Measurements from ENCODE around the gene FAM174B.
A peak's percentile ranks its signal among the peaks of the same experiment; 100 is the strongest.

The FAM174B gene

GRCh38 chr15:92664178-92664900 lies 8.8 kb upstream of the FAM174B start:
- no peak for DNase-seq

DNA sequence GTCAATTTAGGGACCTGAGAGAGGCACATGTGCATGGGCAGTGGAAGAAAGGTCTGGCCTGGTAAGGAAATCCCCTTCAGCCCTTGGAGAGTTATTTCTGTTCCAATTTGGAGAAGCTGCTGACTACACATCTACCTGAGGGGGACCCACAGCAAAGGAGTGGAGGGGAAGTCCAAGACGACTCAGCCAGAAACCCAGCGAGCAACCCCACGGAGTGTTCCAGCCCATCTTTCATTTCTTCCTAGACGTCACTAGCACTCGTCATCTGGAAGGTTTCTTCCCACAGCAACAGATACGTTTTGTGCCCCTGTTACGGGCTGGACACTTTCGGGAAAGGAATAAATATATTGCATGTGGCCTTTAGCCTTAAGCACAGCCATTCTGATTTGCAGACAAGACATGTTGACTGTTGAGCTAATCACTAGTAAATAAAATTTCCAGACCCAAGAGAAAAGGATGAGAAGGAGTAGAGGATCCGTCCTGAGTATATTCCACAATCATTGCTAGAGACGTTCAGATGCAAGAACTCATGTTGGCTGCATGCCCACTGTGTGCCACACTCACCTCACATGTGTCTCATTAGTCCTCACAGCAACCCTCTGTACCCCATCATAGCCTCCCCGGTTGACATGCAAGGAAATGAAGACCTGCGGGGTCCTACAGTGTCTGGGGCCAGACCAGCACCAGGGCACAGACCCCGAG lies 7.8 kb upstream of the FAM174B start:
- no peak for DNase-seq

GRCh38 chr15:92662762-92663161 lies 7.2 kb upstream of the FAM174B start:
- DNase-seq, result no peak

DNA sequence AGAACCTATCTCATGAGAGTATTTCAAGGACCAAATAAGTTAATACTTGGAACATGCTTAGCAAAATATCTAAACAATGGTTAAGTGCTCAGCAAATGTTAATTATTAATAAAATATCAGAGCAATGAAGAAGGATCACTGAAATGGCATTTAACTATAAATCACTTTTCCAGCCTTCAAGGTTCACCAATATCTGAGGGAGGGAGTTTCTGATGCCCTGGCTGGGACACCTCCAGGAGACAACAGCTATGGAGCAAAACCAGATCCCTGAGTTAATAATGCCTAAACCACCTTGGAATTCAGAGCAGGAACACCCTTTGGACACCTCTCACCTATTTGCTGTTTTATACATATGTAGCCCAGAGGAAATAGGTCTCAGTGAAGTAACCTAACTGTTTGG lies 6.4 kb upstream of the FAM174B start:
- DNase-seq, result no peak

- DNase-seq, result no peak
Measured at GRCh38 chr15:92661069-92661468, 5.5 kb upstream of the FAM174B start.

DNA sequence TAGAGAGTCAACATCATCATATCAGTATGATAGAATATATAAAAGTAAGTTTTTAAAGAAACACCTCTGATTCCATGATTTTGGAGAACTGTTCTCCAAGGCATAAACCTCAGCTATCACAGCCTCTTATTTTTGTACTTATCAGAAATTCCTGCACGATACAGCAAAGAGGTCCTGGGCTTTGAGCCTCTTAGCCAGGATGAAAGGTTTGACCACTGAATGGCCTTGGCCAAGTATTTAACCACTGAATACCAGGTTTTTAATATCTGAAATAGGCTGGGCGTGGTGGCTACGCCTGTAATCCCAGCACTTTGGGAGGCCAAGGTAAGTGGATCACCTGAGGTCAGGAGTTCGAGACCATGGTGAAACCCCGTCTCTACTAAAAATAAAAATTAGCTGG lies 1.9 kb upstream of the FAM174B start:
- no peak for DNase-seq

DNA sequence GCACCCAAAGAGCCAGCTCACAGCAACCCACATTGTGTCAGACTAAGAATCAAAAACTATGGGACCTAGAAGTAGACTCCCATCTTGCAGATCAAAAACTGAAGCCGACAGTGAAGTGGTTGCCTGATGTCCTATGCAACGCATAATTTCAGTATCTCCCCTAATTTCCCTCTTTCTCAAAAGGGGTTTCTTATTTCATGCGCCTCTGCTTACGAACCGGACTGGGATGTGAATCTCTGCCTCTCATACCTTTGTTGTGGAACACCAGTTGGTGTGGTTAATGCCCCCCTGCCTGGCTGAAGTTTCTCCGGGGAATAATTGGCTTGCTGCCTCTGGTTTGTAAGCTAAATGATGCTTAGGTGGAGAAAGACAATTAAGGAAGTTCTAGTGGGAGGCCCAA lies 514 bp upstream of the FAM174B start:
- DNase-seq, result no peak

- no peak for DNase-seq
Measured at GRCh38 chr15:92654662-92655061, 913 bp downstream of the FAM174B start.

GRCh38 chr15:92653836-92654539 lies 1.6 kb downstream of the FAM174B start:
- peak; percentile 49 for DNase-seq

GRCh38 chr15:92653366-92653765 lies 2.2 kb downstream of the FAM174B start:
- no peak for DNase-seq

- DNase-seq, result no peak
Measured at GRCh38 chr15:92652576-92652966, 3.0 kb downstream of the FAM174B start.

DNA sequence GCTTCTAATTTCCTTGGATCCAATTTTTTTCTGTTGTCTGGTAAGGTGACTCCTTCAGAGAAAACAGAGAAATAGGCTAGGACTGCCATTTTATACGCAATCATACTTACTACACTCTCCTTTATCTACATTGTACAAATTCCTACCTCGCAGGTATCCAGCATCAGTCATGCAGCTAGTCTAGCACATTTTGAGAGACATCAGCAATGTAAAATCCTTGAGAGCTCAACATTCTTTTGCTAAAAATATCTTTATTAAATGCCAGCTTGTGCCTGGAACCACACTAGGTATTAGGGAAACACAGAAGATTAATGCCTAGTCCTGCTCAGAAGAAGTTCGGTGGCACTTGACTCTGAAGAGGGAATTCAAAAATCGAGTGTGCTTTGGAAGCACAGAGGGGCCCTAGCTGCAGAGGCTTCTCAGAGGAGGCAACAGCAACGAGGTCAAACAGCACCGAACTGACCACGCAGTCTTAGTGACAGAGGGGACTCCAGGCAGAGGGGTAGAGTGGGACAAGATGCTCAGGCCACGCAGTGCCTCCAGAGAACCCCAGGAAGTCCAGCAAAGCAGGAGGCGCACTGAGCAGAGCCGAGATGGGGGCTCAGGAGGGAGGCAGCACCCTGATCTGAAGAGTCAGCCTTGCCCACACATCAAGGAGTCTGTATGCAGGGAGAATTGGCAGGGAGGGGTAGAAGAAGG lies 3.5 kb downstream of the FAM174B start:
- no peak for DNase-seq

DNA sequence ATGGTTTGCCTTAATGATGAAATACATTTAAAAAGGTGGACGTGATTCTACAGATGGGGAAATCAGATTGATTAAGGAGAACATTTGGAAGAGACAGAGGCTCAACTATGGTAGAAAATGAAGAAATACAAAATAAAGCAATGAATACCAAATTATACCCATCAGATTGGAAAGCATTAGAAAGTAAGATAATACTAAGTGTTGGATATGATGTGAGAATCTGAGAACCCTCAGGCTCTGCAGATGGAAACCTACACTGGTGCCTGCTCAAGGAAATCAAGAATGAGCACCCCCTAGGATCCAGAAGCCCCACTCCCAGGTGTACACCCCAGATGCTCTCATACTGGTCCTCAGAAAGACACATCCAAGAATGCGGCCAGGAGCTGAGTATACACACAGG lies 4.6 kb downstream of the FAM174B start:
- no peak for DNase-seq

- DNase-seq, result no peak
Measured at GRCh38 chr15:92650256-92650655, 5.3 kb downstream of the FAM174B start.

GRCh38 chr15:92648190-92648875 lies 7.2 kb downstream of the FAM174B start:
- DNase-seq, result no peak

- no peak for DNase-seq
Measured at GRCh38 chr15:92647467-92648163, 8.0 kb downstream of the FAM174B start.

- no peak for DNase-seq
Measured at GRCh38 chr15:92646216-92646615, 9.4 kb downstream of the FAM174B start.

GRCh38 chr15:92645731-92646130 lies 9.8 kb downstream of the FAM174B start:
- DNase-seq, result no peak

GRCh38 chr15:92645051-92645631 lies 10.4 kb downstream of the FAM174B start:
- no peak for DNase-seq

DNA sequence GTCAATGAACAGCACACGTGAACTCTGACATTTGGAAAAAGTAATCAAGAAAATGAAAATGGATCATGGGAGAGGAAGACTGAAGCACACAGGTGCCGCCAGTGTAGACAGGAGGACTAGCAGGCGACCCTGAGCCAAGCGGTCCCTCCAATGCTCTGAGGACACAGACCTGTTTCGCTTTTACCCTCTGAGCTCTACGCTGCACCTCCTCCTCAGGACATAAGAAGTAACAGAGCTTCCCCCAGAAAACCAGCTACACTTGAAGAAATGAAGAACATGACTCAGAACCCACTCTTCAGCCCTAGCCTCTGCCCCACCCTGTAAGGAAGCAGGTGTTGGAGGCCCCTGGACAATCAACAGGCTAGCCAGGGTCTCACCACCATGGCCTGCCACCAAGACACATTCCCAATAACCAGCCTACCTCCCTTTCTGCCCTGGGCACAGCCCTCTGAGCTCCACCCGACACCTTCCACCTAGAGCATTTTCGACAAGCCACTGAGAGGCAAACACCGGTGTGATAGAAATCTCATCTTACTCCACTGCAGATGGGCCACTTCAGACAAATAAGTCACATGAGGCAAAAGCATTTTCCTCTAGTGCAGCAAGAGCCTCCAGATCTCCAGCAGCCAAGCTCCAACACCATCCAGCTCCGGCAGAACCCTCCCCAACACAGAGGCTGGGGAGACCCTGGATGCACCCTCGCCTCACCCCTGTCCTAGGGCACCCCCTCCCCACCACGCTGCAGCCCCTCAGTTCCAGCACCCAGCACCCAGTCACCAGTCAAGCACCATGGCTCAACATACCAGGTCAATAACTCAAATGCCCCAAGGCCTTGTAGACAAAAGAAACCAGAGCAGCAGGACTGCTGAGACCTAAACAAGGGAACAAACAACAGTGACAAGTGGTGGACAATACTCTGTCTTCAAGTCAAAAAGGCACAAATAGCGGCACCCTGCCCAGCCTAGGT lies 11.4 kb downstream of the FAM174B start:
- DNase-seq, result no peak
